Measurements from ENCODE around the gene PFDN4. TPM values are rescaled to one million over a fixed set of nuclear protein-coding genes. Genes with fewer than 3 reads are reported as not detected.

PFDN4 gene
- total RNA-seq, 4 donors from 2014 or later: 4.6 to 73.5 (median 28.5) TPM

DNA sequence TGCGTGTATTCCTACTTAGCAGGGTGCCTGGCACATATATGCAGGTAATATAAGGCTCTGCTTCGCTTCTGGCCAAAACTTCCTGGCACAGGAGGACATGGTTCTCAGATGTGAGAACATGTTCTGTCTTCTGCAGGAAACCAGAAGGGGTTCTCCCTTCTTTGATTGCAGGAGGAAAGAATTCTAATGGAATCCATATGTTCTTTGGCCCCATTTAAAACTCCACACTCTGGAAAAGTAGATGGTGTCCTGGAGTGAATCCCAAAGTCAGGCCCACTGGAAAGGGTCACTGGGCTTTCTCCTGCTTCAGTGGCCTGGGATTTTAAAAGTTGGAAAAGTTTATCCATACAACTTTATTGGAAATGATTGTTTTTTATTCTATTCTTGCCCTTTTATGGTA lies 17.7 kb upstream of the PFDN4 start:
- intact Hi-C loops (cut with DNase I; ENCODE audit: low total_unique reads): no loop called here
- TF ChIP-seq POLR2AphosphoS5 (IDR thresholded peaks at IDR 0.05) (no peak), EP300 (IDR thresholded peaks at IDR 0.05; ENCODE audit: low read depth) (no peak), POLR2A (IDR thresholded peaks at IDR 0.05) (no peak)
- TF ChIP-seq, protein P1, sequence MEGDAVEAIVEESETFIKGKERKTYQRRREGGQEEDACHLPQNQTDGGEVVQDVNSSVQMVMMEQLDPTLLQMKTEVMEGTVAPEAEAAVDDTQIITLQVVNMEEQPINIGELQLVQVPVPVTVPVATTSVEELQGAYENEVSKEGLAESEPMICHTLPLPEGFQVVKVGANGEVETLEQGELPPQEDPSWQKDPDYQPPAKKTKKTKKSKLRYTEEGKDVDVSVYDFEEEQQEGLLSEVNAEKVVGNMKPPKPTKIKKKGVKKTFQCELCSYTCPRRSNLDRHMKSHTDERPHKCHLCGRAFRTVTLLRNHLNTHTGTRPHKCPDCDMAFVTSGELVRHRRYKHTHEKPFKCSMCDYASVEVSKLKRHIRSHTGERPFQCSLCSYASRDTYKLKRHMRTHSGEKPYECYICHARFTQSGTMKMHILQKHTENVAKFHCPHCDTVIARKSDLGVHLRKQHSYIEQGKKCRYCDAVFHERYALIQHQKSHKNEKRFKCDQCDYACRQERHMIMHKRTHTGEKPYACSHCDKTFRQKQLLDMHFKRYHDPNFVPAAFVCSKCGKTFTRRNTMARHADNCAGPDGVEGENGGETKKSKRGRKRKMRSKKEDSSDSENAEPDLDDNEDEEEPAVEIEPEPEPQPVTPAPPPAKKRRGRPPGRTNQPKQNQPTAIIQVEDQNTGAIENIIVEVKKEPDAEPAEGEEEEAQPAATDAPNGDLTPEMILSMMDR (IDR thresholded peaks at IDR 0.05): no peak
- Histone ChIP-seq H3K4me1 (no peaks in the 10 kb centered on the region), H3K36me3 (no peaks in the 10 kb centered on the region), H3K27me3 (peaks cover 5% of the 10 kb centered on the region), H3K9me3 (no peaks in the 10 kb centered on the region), H3K27ac (no peak overlapping the region), H3K4me3 (no peak overlapping the region)
- WGBS, 2 donors (ENCODE audit: low coverage in 1 of 2): 95 to 98% methylated on average over 2 of the region's 2 CpGs
- no peak for DNase-seq
- in situ Hi-C loops (cut with MboI; ENCODE audit: low pct_ligation_motif_present in 1 of 4, low pct_unique_long_range_greater_than_20kb in 1 of 4, low sequenced_read_pairs in 3 of 4): no loop called here

DNA sequence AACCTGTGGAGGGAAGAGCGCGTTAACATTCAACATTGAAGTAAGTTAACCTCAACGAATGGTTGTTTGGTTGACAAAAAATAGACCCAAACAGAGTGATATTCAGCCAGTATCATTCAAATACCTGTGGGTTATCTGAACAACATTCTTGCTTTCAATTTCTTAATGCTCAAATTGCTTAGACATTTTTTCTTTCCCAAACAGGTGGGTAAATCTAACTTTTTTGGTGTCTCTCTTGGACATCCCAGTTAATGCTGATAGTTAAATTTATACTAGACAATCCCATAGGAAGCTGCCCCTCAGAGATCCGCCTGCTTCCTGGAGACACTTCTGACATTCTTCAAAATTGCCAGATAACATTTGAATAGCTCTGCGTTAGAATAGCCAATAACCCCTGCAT lies 14.1 kb upstream of the PFDN4 start:
- no peak overlapping the region for H3K4me3 ChIP-seq
- H3K27me3 ChIP-seq: no peaks in the 10 kb centered on the region
- H3K27ac ChIP-seq: no peak overlapping the region
- TF ChIP-seq POLR2A (IDR thresholded peaks at IDR 0.05) (no peak), POLR2AphosphoS5 (IDR thresholded peaks at IDR 0.05) (no peak), EP300 (IDR thresholded peaks at IDR 0.05; ENCODE audit: low read depth) (no peak)
- TF ChIP-seq, protein P1 (IDR thresholded peaks at IDR 0.05): no peak
- no peaks in the 10 kb centered on the region for H3K9me3 ChIP-seq
- no peaks in the 10 kb centered on the region for H3K36me3 ChIP-seq
- no peak for DNase-seq
- WGBS, 2 donors (ENCODE audit: low coverage in 1 of 2): 71 to 76% methylated on average over 5 of the region's 5 CpGs
- no peaks in the 10 kb centered on the region for H3K4me1 ChIP-seq
- in situ Hi-C loops (cut with MboI; ENCODE audit: low pct_ligation_motif_present in 1 of 4, low pct_unique_long_range_greater_than_20kb in 1 of 4, low sequenced_read_pairs in 3 of 4) (no loop called here), intact Hi-C loops (cut with DNase I; ENCODE audit: low total_unique reads) (no loop called here)

DNA sequence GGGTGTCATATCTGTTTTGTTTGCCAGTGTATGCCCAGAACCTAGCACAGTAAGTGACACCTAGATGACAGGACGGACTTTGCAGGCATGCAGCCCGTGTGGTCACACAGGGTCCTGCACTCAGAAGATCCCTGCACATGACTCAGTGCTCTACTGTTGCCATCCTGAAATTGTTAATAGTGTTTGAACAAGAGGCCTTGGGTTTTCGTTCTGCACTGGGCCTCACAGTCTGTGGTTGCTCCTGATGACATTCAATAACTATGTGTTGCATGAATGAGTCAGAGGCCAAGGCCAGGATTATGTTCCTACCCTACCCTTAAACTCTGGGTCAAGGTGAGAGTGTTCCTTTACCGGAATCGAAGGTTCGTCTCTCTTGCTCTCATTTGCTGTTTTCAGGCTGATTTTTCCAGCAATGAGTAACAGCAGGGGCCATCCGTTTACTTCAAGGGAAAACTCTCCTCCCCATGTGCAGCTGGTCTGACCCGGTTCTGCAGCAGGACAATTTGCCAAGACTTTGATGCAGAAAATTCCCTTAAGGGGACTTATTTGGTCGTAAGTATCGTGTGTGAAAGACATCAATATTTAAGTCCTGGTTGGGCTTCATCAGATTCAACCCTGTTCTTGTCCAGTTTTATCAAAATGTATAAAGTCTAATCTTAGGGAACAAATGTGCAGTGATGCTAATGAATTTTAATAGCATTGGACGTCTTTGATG lies 13.0 kb upstream of the PFDN4 start:
- no peak for TF ChIP-seq POLR2AphosphoS5 (IDR thresholded peaks at IDR 0.05)
- TF ChIP-seq EP300 (IDR thresholded peaks at IDR 0.05; ENCODE audit: low read depth): no peak
- TF ChIP-seq POLR2A (IDR thresholded peaks at IDR 0.05): no peak
- TF ChIP-seq, protein P1 (IDR thresholded peaks at IDR 0.05): no peak
- 79 to 85% methylated on average over 4 to 11 of the region's 11 CpGs for WGBS, 2 donors (ENCODE audit: low coverage in 1 of 2)
- Histone ChIP-seq H3K27ac (no peak overlapping the region), H3K36me3 (no peaks in the 10 kb centered on the region), H3K4me3 (no peak overlapping the region), H3K9me3 (no peaks in the 10 kb centered on the region), H3K27me3 (no peaks in the 10 kb centered on the region), H3K4me1 (no peaks in the 10 kb centered on the region)
- in situ Hi-C loops (cut with MboI; ENCODE audit: low pct_ligation_motif_present in 1 of 4, low pct_unique_long_range_greater_than_20kb in 1 of 4, low sequenced_read_pairs in 3 of 4): loop anchor here in 3 of 4 donors (5.0 kb wide), 2 partner anchors 93 to 98 kb away; no protein-coding TSS in a partner anchor
- DNase-seq: no peak
- intact Hi-C loops (cut with DNase I; ENCODE audit: low total_unique reads): loop anchor here (5.0 kb wide), 1 partner anchor 98 kb away; no protein-coding TSS in a partner anchor

DNA sequence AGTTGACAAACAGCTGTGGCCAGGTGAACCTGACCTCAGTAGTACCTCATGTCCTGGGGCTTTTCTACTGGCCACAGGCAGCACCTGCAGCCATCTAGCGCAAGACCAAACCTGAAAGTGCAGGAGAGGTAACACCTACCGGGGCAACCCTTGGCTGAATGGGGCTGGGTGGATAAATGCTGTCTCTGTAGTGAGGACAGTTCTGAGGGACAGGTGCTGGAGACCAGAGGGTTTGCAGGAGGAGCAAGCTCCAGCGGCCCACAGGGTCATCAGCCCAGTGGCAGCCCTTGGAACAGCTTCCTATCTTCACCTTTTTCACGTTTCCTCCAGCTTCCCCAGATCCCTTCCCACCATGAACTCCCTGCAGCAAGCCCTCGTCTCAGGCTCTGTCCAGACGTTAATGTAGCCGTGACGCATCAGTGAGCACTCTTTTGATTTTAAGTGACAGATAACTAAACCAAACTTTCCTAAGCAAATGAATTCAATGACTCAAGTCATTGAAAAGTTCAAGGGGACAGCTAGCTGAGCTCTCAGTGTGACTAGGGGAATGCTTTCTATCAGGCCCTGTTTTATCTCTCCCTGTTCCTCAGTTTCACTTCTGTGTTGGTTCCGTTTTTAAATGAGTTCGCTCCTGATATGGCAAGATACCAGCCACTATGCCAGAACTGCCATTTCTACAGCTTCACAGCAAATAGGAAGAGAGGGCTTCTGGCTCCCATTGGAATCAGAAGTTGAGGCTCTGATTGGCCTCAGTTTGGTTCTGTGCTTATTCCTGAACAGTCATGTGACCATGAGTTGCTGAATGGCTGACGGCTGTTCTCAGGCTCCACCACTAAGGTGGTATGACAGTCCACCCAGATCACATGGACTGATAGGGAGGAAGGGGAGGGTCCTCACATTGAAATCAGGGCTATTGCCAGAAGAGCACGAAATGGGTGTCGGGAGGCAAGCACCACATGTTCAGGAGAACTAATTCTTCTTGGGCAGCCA lies 12.1 kb upstream of the PFDN4 start:
- DNase-seq: no peak
- intact Hi-C loops (cut with DNase I; ENCODE audit: low total_unique reads): loop anchor here (5.0 kb wide), 1 partner anchor 98 kb away; no protein-coding TSS in a partner anchor
- Histone ChIP-seq H3K27ac (no peak overlapping the region), H3K36me3 (no peaks in the 10 kb centered on the region), H3K4me1 (no peaks in the 10 kb centered on the region), H3K27me3 (no peaks in the 10 kb centered on the region), H3K4me3 (no peak overlapping the region), H3K9me3 (no peaks in the 10 kb centered on the region)
- TF ChIP-seq POLR2A (IDR thresholded peaks at IDR 0.05) (no peak), EP300 (IDR thresholded peaks at IDR 0.05; ENCODE audit: low read depth) (no peak), POLR2AphosphoS5 (IDR thresholded peaks at IDR 0.05) (no peak)
- TF ChIP-seq, protein P1 (IDR thresholded peaks at IDR 0.05): no peak
- 75 to 87% methylated on average over 6 to 13 of the region's 13 CpGs for WGBS, 2 donors (ENCODE audit: low coverage in 1 of 2)
- in situ Hi-C loops (cut with MboI; ENCODE audit: low pct_ligation_motif_present in 1 of 4, low pct_unique_long_range_greater_than_20kb in 1 of 4, low sequenced_read_pairs in 3 of 4): loop anchor here in 3 of 4 donors (5.0 kb wide), 2 partner anchors 93 to 98 kb away; no protein-coding TSS in a partner anchor

Measured in transverse colon (tissue), 4 donors.